HG02973 (cell line): ENCODE measurements around the gene TNFSF8.

ENCODE experiments used
- ATAC-seq: cut with Tn5 transposase; IDR thresholded peaks from one replicate; pipeline ENCODE4 v1.9.1; 2021; ENCODE audit warnings: moderate library complexity; ENCODE audit not compliant: unreplicated experiment

Gene TNFSF8

GRCh38 chr9:114906922-114907571 lies 23.3 kb downstream of the TNFSF8 start:
- ATAC-seq = no peak

GRCh38 chr9:114905170-114905940 lies 25.0 kb downstream of the TNFSF8 start:
- no peak for ATAC-seq

- ATAC-seq = no peak
Measured at GRCh38 chr9:114902786-114903524, 27.4 kb downstream of the TNFSF8 start.

GRCh38 chr9:114900942-114901802 lies 29.2 kb downstream of the TNFSF8 start:
- no peak for ATAC-seq

- no peak for ATAC-seq
Measured at GRCh38 chr9:114899995-114900394, 30.4 kb downstream of the TNFSF8 start.

GRCh38 chr9:114899461-114899860 lies 30.9 kb downstream of the TNFSF8 start:
- ATAC-seq = no peak

- no peak for ATAC-seq
Measured at GRCh38 chr9:114898741-114899140, 31.6 kb downstream of the TNFSF8 start.

- ATAC-seq = no peak
Measured at GRCh38 chr9:114897196-114897595, 33.2 kb downstream of the TNFSF8 start.

- no peak for ATAC-seq
Measured at GRCh38 chr9:114896344-114896743, 34.0 kb downstream of the TNFSF8 start.

GRCh38 chr9:114895521-114895991 lies 34.8 kb downstream of the TNFSF8 start:
- ATAC-seq = no peak

GRCh38 chr9:114894609-114895433 lies 35.6 kb downstream of the TNFSF8 start:
- ATAC-seq = no peak

GRCh38 chr9:114894206-114894605 lies 36.2 kb downstream of the TNFSF8 start:
- ATAC-seq = no peak

- no peak for ATAC-seq
Measured at GRCh38 chr9:114893221-114894010, 37.0 kb downstream of the TNFSF8 start.

GRCh38 chr9:114889802-114890224 lies 40.6 kb downstream of the TNFSF8 start:
- no peak for ATAC-seq

GRCh38 chr9:114888607-114889006 lies 41.8 kb downstream of the TNFSF8 start:
- ATAC-seq = no peak

GRCh38 chr9:114887963-114888362 lies 42.4 kb downstream of the TNFSF8 start:
- ATAC-seq = no peak

GRCh38 chr9:114884787-114885452 lies 45.5 kb downstream of the TNFSF8 start:
- ATAC-seq = no peak

GRCh38 chr9:114883709-114884108 lies 46.7 kb downstream of the TNFSF8 start:
- ATAC-seq = no peak
